OCI-LY3 (cell line): ENCODE results near the gene DTNBP1.

Source experiments
- CTCF ChIP-seq: fragments of 200-600, 300-600 bp; sonication (generic); IDR thresholded peaks from 2 replicates; pipeline ENCODE4 v1.5.1; 2014; ENCODE audit warnings: antibody characterized with exemption, low read length, low read depth
- EZH2phosphoT487 ChIP-seq: fragments of 200-600 bp; shearing (Covaris generic); IDR thresholded peaks from 2 replicates; pipeline ENCODE4 v1.6.1; 2018; ENCODE audit warnings: antibody characterized with exemption, mixed run types, low read depth

- TF ChIP-seq CTCF (no peak), EZH2phosphoT487 (no peak)
These were observed 134.0 kb downstream of the DTNBP1 start for GRCh38 chr6:15528870-15529269.
